Activated T-cell treated with anti-CD3 and anti-CD28 coated beads, Interleukin-2, amount 50 U/mL, for 4 hours (primary cell): ENCODE measurements around the gene PGBD5. TPM values are rescaled to one million over a fixed set of nuclear protein-coding genes. Genes with fewer than 3 reads are reported as not detected.
"Not testable (repeated sequence)": the region's sequence is repeated elsewhere in the genome, so short reads cannot be mapped to it uniquely, and the experiment has no call there.

Source experiments
- ATAC-seq, 2 donors: fragments of 200-7000 bp; cut with Tn5 transposase; one replicate each; pipeline ENCODE4 v1.10.0; 2021
- DNase-seq: peaks from one replicate; pipeline ENCODE4 v3.0.0-alpha.2; 2020
- H3K27me3 Mint-ChIP-seq: one replicate; pipeline ENCODE4 v1.8.0; 2021; ENCODE audit warnings: low read depth, mixed read lengths
- H3K36me3 Mint-ChIP-seq: one replicate; pipeline ENCODE4 v1.8.0; 2022; ENCODE audit warnings: mixed read lengths; ENCODE audit not compliant: insufficient read depth
- H3K4me1 Mint-ChIP-seq: one replicate; pipeline ENCODE4 v1.8.0; 2021; ENCODE audit warnings: low read depth, mixed read lengths
- H3K4me3 Mint-ChIP-seq: one replicate; pipeline ENCODE4 v1.8.0; 2021; ENCODE audit warnings: mild to moderate bottlenecking, moderate library complexity, mixed read lengths
- H3K9me3 Mint-ChIP-seq: one replicate; pipeline ENCODE4 v1.8.0; 2021; ENCODE audit warnings: mixed read lengths
- total RNA-seq, 3 donors: library from RNA; stranded (reverse); gene quantifications; one replicate each; pipeline ENCODE4 v1.2.1, GENCODE V29; 2021

The PGBD5 gene
- total RNA-seq, 3 donors from 2014 or later = 0.08 to 0.10 TPM; not detected in 1

DNA sequence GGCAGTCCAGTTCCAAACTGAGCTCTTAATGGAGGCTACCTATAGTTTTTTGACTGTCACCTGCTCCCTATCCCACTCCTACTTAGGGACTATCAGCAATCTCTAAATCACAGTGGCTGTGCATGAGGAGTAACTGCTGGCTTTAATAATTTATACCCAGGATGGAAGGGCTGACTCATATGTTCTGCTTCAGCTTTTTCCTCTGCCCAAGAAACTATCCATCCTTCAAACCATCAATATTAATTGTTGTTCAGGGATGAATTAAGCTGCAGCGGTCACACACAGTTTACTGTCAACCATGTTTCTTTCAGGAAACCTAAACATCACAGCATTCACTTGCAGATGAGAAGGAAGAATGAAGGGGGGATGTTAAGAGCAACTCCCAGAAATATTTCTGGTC lies 9.0 kb upstream of the PGBD5 start:
- DNase-seq = no peak
- no peaks in the 10 kb centered on the region for H3K4me1 Mint-ChIP-seq
- H3K9me3 Mint-ChIP-seq = peaks cover 4% of the 10 kb centered on the region
- H3K4me3 Mint-ChIP-seq = no peak overlapping the region
- H3K36me3 Mint-ChIP-seq = no peaks in the 10 kb centered on the region
- peaks cover 18% of the 10 kb centered on the region for H3K27me3 Mint-ChIP-seq
- ATAC-seq = no peak

DNA sequence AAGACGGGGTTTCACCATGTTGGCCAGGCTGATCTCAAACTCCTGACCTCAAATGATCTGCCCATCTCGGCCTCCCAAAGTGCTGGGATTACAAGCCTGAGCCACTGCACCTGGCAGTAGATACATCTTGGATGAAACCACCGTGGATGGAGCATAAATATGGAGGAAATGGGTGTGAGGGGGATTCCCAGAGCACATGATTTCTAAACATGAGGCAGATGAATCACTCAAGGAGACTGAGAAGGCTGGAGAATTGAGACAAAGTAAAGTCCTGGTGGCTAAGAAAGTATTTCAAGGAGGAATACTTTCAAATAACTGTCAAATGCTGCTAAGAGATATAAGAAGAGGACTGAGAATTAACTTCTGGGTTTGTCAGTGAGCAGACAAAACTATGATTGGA lies 5.4 kb upstream of the PGBD5 start:
- Mint-ChIP-seq H3K4me1 (peaks cover 5% of the 10 kb centered on the region), H3K9me3 (no peaks in the 10 kb centered on the region), H3K27me3 (peaks cover 37% of the 10 kb centered on the region), H3K36me3 (no peaks in the 10 kb centered on the region), H3K4me3 (no peak overlapping the region)
- no peak for ATAC-seq
- DNase-seq = no peak

DNA sequence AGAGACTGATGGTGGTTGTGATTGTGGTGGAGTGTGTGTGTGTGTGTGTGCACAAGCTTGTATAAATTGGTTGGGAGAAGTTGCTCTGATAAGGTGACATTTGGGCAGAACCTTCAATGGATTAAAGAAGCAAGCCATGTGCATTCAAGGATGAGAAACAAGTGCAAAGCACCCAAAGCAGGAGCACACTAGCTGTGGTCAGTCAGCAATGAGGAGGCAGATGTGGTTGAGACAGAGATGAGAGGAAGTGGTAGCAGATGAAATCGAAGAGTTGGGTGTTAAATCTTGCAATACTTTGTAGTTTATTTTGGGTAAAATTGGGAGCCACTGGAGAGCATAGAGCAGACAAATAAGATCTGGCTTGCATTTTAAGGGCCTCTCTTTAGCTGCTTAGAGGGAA lies 4.4 kb upstream of the PGBD5 start:
- Mint-ChIP-seq H3K4me3 (no peak overlapping the region), H3K9me3 (no peaks in the 10 kb centered on the region), H3K4me1 (peaks cover 5% of the 10 kb centered on the region), H3K36me3 (no peaks in the 10 kb centered on the region), H3K27me3 (peaks cover 35% of the 10 kb centered on the region)
- DNase-seq = no peak
- no peak for ATAC-seq

DNA sequence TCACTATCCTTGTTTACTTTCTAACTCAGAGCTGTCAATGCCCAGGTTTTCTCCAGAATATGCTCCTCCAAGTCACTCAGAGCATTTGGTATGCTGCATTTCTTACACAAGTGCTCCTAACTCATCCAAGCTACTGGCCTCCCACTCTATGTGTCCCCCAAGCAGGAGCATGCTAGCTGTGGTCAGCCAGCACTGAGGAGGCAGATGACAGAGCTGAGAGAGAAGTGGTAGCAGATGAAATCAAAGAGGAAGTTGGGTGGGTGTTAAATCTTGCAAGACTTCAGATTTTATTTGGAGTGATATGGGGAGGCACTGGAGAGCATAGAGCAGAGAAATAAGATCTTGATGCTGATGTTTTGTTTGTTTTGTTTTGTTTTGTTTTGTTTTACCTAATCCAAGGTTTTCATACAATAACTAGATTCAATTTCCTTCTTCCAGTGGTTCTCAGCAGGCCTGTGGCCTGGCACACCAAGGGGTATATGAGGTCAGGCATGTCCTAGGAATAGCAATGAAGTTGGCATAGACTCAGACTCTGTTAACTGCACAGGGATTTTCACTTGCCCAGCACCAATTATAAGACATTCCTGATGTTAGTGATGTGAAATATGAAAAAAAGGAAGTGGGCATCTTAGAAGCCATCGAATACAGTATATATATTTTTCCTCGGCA lies 3.1 kb upstream of the PGBD5 start:
- H3K4me1 Mint-ChIP-seq = peaks cover 14% of the 10 kb centered on the region
- no peak for ATAC-seq
- H3K9me3 Mint-ChIP-seq = no peaks in the 10 kb centered on the region
- DNase-seq = no peak
- peaks cover 38% of the 10 kb centered on the region for H3K27me3 Mint-ChIP-seq
- no peak overlapping the region for H3K4me3 Mint-ChIP-seq
- no peaks in the 10 kb centered on the region for H3K36me3 Mint-ChIP-seq

DNA sequence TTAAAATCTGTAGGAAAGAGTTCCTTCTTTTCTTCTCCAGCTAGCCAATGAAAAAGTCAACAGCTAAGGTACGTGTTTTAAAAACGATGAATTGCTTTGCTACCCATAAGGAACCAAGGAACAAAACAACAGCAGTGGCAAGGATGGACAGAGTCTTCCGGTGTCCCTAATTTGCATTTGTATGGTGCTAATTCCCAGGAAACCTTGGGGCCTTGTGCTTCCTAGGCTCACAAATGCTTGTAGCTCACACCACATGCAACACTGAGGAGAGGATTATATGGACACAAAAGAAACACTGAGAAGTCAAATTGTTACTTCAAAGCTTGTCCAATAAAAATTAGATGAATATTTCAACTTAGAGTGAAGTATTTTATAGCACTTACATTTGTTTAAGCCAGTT lies 1.8 kb upstream of the PGBD5 start:
- Mint-ChIP-seq H3K27me3 (peaks cover 50% of the 10 kb centered on the region), H3K4me3 (no peak overlapping the region), H3K9me3 (no peaks in the 10 kb centered on the region), H3K4me1 (peaks cover 14% of the 10 kb centered on the region), H3K36me3 (no peaks in the 10 kb centered on the region)
- DNase-seq (no peak), ATAC-seq (no peak)

DNA sequence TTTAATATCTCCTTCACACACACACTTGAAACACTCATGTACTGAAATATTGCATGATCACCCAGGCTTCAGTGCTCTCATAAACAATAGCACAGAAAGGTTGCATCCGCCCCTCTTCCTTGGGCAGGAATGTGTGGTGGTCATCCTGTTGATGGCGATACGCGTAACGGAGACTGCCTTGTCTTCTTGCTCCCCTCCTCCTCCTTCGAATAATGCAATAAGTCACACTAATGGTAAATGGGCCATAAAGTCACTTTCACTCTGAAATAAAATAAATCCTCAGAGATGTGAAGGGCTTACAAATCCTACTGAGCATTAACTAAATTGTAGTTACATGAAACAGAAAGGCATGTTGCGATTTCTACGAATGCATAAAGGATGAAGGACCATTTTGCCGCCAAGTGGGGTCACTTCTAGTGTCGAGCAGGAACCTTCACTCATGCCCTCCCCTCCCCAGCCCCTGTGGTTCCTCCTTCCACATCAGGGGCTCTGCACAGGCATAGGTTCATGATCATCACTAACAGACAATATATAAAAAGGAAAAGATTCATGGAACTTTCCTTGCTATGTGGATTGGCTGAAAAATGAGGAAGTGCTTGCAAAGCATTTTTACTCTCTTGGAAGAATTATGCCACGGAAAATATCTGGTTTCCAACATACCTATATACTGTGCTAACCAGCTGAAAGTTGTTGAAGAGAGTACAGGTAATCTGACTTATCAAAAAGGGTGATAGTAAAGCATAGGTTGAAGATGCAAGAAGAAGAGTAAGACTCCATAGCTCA lies 1.2 kb upstream of the PGBD5 start:
- H3K36me3 Mint-ChIP-seq = no peaks in the 10 kb centered on the region

DNA sequence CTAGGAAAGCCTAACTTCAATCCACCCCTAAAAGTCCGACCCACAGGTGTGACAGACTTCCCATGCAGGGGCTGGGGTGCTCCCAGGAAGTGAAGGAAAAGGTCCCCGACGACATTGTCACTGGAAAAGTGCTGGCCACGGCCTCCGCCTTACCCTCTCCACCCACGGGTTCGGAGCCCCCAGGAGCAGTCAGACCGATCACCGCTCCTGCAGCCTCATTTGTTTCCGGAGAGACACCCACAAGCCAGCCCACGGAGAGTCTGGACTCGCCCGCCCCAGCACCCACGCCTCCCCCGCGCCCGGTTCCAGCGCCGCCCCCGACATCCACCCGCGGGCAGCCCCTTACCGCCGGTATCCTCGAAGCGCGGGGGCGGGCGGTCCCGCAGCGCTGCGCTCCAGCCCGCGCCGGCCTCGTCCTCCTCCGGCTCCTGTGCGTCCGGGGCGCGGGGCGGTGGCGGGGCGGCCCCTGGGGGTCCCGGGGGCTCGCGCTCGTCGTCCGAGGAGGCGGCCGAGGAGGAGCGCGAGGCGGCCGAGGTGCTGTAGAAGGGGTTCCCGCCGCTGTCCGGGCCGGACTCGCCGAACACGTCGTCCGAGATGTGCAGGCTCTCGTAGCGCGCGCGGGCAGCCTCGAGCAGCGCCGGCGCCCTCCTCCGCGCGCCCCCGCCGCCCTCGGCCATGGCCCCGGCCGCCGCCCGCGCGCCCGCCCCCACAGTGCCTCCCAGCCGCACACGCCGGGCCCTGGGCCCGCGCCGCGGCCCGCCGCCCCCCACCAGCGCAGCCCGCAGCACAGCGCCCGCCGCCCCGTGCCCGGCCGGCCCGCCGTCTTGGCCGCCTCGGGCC lies 660 bp downstream of the PGBD5 start:
- ATAC-seq = no peak
- no peaks in the 10 kb centered on the region for H3K36me3 Mint-ChIP-seq
- peak overlapping the region; percentile 56 for H3K4me3 Mint-ChIP-seq
- H3K27me3 Mint-ChIP-seq = peaks cover 62% of the 10 kb centered on the region
- peaks cover 1% of the 10 kb centered on the region for H3K9me3 Mint-ChIP-seq
- H3K4me1 Mint-ChIP-seq = peaks cover 14% of the 10 kb centered on the region
- DNase-seq = no peak

More for the DNA sequence above, 1.2 kb upstream of the PGBD5 start:
- no peak for DNase-seq
- peak overlapping the region; percentile 71 for H3K4me3 Mint-ChIP-seq
- H3K9me3 Mint-ChIP-seq = no peaks in the 10 kb centered on the region
- peaks cover 14% of the 10 kb centered on the region for H3K4me1 Mint-ChIP-seq
- H3K27me3 Mint-ChIP-seq = peaks cover 57% of the 10 kb centered on the region
- no peak for ATAC-seq

DNA sequence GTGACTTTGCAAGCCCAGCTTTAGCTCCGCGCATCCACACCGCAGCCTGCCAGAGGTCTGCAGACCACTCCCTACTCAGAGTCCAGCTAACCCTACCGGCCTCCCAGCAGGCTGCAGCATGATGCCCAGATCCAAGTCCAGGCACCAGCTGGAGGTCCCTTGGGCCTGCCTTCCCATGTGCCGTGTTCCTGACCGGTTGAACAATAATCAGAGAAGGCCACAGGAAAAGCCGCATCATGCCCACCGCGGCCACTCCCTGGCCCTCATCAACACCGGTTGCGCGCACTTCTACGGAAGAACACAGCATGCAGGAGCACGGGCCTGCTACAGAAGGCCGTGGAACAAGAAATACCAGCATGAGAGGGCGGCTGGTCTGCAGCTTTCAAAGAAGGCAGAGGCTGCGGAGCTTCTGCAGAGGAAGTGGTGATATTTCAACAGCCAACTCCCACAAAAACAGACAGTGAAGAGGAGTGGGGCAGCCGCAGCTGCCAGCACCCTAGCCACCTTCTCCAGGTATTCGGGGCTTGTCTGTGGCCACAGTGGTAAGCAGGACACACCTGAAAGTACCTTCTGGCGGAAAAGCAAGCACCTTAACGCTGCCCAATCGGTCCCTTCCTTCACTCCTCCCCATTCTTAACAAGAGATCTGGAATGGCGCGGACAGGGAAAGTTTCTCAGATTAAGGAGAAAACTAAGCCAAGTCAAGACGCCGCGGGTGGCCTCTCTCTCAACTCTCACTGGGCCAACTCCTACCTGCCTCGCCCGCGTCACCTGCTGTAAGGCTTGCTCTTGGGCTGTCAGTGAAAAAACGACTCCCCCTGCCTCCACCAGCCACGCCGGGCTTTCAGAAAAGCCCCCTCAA lies 1.5 kb downstream of the PGBD5 start:
- H3K36me3 Mint-ChIP-seq = no peaks in the 10 kb centered on the region
- H3K27me3 Mint-ChIP-seq = peaks cover 66% of the 10 kb centered on the region
- DNase-seq (no peak), ATAC-seq (no peak)
- peaks cover 14% of the 10 kb centered on the region for H3K4me1 Mint-ChIP-seq
- peak overlapping the region; percentile 56 for H3K4me3 Mint-ChIP-seq
- H3K9me3 Mint-ChIP-seq = peaks cover 6% of the 10 kb centered on the region

DNA sequence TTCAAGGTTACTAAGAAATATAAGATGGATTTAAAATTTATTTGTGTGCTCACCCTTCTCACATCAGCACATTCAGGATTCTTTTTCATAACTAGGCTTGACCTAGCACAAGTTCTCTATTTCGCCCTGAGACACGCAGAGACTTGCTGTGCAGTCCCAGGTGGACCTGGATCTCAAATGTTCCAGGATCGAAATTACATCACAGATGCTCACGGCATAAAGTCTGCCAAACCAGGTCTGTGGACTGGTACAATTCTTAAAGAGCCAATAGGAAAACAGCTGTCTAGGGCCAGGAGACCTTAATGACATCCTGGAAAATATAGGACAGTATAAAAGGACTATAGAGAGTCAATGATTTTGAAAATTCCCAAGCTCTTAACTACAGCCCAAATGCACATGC lies 2.2 kb downstream of the PGBD5 start:
- ATAC-seq = no peak
- Mint-ChIP-seq H3K9me3 (peaks cover 9% of the 10 kb centered on the region), H3K27me3 (peaks cover 63% of the 10 kb centered on the region)

DNA sequence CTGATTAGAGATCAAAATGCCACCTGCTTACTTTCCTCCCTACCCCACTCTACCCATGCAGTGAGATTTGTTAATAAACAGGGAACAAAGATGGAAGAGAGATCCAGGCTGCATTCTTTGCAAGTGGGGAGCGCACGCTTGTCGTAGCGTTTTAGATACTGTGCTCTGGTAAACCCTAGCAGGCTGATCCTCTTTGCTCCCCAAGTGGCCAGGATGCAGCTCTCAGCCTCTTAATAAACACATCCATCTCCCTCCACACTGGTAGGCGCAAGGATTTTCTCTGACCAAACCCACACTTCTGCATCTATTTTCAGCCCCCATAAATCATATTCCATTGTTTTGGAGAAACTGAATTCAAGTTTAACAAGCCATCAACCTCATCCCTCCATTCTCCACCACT lies 2.9 kb downstream of the PGBD5 start:
- DNase-seq (no peak), ATAC-seq (no peak)
- Mint-ChIP-seq H3K4me1 (peaks cover 14% of the 10 kb centered on the region), H3K9me3 (peaks cover 10% of the 10 kb centered on the region), H3K4me3 (no peak overlapping the region), H3K27me3 (peaks cover 64% of the 10 kb centered on the region), H3K36me3 (no peaks in the 10 kb centered on the region)

More for the DNA sequence above, 2.2 kb downstream of the PGBD5 start:
- no peak overlapping the region for H3K4me3 Mint-ChIP-seq
- H3K36me3 Mint-ChIP-seq = no peaks in the 10 kb centered on the region
- no peak for DNase-seq
- peaks cover 14% of the 10 kb centered on the region for H3K4me1 Mint-ChIP-seq

DNA sequence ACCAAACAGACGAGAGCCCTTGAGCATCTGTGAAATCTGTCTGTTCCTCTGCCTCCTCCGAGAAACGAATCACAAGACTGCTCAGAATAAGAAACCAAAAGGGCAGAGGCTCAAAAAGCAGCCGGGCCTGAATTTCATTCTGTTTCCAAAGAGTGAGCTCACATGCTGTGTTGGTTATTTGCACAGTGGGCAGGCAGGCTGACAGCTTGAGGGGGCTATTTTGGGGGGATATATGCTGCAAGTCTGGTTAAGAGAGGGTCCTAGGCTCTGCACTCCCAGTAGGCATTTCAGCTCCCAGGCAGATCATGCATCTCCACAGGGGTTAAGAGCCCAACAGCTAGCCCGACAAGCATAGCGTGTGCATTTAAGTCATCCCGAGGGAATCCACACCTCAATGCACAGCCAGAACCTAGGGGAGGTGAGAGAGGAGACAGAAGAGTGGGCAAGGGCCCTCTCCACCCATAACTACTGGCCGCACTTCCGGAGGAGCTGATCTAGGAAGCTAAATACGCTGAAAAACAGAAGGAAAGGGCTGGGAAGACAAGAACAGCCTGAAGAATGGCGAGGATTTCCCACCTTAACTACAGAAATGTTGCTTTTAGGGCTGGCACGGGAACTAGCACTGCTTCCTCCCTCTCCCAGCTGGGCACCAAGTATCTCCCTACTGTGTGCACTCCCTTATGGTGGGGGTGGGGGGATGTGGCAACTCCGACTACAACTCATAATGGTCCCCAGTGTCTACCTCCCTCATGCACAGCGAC lies 3.7 kb downstream of the PGBD5 start:
- Mint-ChIP-seq H3K27me3 (peaks cover 63% of the 10 kb centered on the region), H3K4me1 (peaks cover 14% of the 10 kb centered on the region), H3K9me3 (peaks cover 10% of the 10 kb centered on the region), H3K4me3 (no peak overlapping the region), H3K36me3 (no peaks in the 10 kb centered on the region)
- no peak for ATAC-seq
- DNase-seq = no peak

DNA sequence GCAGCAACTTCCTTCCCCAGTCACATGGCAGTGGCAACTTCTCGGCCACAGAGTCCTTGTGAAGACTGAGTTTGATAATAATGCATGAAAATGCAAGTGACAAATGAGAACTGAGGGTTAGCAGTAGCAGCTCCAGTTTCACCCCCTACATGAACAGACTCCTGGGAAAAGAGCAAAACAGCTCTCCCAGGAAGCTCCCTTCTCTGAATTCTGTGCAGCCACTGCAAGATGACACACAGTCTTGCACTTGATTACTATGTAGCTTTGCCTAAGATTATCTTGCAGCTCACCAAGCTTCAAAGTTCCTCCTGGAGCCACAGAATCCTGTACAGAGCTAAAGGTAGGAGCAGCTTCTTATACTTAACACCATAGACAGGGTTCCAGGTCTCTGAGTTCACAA lies 4.7 kb downstream of the PGBD5 start:
- Mint-ChIP-seq H3K4me3 (no peak overlapping the region), H3K9me3 (peaks cover 10% of the 10 kb centered on the region), H3K4me1 (peaks cover 9% of the 10 kb centered on the region), H3K36me3 (no peaks in the 10 kb centered on the region), H3K27me3 (peaks cover 60% of the 10 kb centered on the region)
- ATAC-seq = no peak
- DNase-seq = no peak

DNA sequence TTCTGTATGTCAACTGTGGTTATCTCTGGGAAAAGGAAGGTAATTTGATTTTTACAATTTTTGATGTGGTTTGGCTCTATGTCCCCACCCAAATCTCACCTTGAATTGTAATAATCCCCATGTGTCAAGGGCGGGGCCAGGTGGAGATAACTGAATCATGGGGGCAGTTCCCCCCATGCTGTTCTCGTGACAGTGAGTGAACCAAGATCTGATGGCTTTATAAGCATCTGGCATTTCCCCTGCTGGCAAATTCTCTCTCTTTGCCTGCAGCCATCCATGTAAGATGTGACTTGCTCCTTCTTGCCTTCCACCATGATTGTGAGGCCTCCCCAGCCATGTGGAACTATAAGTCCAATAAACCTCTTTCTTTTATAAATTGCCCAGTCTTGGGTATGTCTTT lies 5.8 kb downstream of the PGBD5 start:
- not testable (repeated sequence) for H3K36me3 Mint-ChIP-seq, H3K9me3 Mint-ChIP-seq, H3K4me3 Mint-ChIP-seq, H3K4me1 Mint-ChIP-seq, DNase-seq, ATAC-seq
- H3K27me3 Mint-ChIP-seq = peaks cover 62% of the 10 kb centered on the region
